AG09319 (cell line): ENCODE results near the gene CAMK2A.

ENCODE experiments used
- DNase-seq: peaks from one replicate; pipeline ENCODE4 v3.0.0-alpha.2; 2010; ENCODE audit warnings: low read depth; ENCODE audit errors: extremely low read depth
- CTCF ChIP-seq: IDR thresholded peaks from 2 replicates; pipeline ENCODE4 v1.5.1; 2011; ENCODE audit warnings: low read depth, mild to moderate bottlenecking, inconsistent platforms, low read length, moderate library complexity

CAMK2A gene

DNA sequence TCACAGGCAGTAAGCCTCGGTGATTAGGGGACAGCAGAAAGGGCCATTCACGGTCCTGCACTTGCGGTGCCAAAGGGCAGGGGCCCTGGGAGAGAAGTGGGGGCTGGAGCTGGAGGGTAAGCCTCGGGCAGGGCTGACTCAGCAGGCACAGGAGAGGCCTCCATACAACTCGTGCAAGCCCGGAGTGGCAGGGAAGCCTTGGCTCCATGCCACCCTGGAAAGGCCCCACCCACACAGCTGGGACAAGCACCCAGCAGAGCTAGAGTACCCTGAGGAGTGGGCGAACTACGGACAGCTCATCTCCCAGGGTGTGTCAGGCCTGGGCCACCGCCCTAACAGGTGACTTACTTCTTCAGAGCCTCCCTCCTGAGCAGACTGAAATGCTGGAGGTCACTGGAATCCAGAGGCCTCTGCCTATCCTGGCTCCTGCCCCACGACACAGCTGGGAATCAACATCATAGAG is 5.6 kb upstream of the CAMK2A start:
- no peak for TF ChIP-seq CTCF
- no peak for DNase-seq

GRCh38 chr5:150294551-150295071 is 5.0 kb upstream of the CAMK2A start:
- TF ChIP-seq CTCF, result no peak
- DNase-seq, result no peak

DNA sequence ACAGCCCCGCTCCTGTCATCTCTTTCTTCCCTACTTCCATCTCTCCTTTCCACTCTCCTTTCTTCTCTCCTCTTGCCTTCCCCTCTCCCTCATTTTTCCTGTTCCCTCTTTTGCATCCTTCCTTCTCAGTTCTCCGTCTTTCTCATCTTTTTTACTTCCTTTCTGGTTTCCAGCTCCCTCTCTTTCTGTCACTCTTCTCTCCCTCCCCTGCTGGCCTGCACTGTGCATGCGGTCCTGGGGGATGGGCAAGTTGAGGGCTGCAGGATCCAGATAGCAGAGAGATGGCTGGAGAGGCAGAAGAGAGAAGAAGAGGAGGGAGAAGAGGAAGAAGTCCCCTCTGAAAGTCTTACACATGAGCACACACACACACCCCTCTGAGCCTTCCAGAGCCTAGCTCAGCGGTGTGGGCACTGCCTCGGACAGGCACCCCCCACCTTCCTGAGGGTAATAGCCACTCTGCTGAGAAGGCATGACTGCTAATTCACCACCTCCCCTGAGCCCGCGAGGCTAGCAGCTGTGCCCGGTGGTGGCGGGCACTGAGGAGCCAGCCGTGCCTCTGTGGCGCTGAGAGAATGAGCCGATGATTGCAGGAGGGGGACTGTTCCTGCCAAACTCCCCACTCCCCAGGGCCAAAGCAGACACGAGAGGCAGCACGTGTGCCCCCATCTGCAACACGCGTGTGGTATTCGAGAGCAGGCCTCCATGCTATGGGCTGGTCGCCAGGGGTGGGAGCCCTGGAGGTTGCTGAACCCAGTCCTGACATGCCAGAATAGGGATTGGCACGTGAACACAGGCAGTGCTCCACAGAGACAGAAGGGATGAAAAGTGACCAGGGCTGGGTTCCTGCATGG is 3.7 kb upstream of the CAMK2A start:
- TF ChIP-seq CTCF, result no peak
- DNase-seq, result no peak

DNA sequence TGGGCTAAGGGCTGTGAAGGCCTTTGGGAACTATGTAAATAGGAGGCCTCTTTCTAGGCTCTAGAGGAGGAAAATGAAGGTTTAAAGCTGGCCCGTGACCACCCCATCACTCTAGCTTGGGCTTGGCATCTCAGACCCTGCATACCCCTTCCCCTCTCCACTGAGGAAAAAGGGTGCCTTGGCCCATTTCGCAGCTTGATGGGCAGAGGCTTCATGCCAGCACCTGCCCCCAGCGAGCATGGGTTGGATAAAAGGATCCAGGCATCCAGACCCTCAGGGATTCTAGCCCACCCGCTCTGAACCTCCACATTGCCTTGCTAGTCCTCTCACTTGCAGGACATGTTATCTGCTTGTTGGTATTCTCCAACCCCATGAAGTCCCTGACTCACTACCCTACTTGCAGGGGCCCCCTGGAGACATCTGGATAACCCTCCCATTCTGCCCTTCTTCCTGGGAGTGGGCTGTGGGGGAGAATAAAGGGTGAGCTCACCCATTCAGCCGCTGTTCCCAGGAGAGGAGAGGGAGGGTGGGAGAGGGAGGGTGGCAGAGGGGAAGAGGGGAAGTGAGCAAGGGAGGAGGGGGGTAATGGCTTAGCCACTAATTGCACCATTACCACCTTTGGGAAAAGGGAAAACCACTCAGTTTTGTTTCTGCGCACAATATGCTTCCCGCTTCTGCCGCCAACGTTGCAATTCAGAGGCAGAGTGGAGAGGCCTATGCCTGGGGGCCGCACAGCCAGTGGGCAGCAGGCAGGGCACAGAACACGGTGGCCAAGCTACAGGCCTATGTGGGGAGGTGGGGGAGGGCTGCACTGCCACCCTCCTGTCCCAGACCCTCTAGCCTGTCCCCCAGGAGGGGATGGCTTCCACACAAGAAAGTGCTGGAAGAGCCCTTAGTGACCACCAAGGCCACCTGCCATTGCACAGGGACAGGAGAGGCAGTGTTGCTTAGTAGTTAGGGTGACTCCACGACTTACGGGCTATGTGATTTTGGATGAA is 2.1 kb upstream of the CAMK2A start:
- DNase-seq, result no peak
- TF ChIP-seq CTCF, result no peak

DNA sequence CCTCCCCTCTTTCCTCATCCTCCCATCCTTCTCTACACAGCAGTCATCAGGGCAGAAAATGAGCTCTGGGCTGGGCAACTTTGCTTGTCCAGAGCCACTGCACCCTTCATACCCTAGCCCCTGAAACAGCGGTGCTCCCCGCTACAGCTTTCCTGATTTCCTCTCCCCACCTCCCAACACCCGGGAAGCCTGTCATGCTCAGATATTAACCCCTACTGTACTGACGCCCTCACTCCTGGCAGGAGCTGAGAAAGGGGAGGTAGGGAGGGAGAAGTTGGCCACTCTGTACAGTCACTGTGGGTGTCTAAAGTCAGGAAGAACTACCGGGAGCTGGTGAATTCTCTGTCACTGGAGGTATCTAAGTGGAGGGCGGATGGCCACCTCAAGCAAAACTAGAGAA is 782 bp downstream of the CAMK2A start:
- DNase-seq, result no peak
- no peak for TF ChIP-seq CTCF

DNA sequence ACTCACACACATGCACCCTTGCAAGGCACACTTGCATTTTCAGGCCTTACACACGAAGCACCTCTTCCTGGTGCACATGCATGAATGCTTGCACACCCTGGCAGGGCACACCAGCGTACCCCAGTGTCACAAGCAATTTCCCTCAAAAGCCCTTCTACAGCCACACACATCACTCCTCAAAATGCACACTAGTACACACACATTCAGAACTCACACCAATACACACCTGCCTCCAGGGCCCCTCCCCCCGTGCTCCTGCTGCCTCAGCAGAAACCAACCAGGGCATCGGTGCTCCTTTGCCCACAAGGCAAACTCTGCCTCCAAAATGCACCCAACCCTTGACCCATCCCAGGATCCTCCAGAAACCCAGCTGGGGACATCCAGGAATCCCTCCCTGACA is 1.2 kb downstream of the CAMK2A start:
- no peak for TF ChIP-seq CTCF
- no peak for DNase-seq
